ENCODE measurements around the gene CYP2A13. TPM values are rescaled to one million over a fixed set of nuclear protein-coding genes. Genes with fewer than 3 reads are reported as not detected.
"Not testable (repeated sequence)": the region's sequence is repeated elsewhere in the genome, so short reads cannot be mapped to it uniquely, and the experiment has no call there.

Gene CYP2A13
- total RNA-seq, 1 experiment from 2014 or later = not detected

DNA sequence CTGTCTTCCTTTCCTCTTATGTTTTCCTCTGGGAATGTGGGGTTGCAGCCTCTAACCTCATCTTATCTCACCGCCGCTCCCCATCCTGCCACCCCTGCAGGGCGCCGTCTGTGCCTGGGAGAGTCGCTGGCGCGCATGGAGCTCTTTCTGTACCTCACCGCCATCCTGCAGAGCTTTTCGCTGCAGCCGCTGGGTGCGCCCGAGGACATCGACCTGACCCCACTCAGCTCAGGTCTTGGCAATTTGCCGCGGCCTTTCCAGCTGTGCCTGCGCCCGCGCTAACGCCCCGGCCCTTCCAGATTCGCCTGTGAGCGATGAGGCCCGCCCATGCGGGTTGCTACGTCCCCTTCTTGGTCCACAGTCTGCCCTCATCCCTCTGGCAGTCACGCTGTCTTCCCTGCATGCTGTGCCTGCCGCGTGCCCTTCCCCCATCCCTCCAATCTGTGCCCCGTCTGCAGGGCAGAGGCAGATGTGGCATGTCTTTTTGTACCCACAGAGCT, 39.6 kb downstream of the CYP2A13 start:
- BruUV-seq (replicated peaks) = not testable (repeated sequence)

GRCh38 chr19:41128692-41129091, 40.4 kb downstream of the CYP2A13 start:
- no peak for TF ChIP-seq REST (IDR thresholded peaks at IDR 0.05; ENCODE audit: insufficient read depth in 1 of 2, low read depth in 2 of 2, low read length in 1 of 2)
- no peak for TF ChIP-seq TCF7L2 (IDR thresholded peaks at IDR 0.05; ENCODE audit: low read depth, low read length)
- TF ChIP-seq, protein P1, sequence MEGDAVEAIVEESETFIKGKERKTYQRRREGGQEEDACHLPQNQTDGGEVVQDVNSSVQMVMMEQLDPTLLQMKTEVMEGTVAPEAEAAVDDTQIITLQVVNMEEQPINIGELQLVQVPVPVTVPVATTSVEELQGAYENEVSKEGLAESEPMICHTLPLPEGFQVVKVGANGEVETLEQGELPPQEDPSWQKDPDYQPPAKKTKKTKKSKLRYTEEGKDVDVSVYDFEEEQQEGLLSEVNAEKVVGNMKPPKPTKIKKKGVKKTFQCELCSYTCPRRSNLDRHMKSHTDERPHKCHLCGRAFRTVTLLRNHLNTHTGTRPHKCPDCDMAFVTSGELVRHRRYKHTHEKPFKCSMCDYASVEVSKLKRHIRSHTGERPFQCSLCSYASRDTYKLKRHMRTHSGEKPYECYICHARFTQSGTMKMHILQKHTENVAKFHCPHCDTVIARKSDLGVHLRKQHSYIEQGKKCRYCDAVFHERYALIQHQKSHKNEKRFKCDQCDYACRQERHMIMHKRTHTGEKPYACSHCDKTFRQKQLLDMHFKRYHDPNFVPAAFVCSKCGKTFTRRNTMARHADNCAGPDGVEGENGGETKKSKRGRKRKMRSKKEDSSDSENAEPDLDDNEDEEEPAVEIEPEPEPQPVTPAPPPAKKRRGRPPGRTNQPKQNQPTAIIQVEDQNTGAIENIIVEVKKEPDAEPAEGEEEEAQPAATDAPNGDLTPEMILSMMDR (IDR thresholded peaks at IDR 0.05) = no peak
- TF ChIP-seq POLR2AphosphoS5 (IDR thresholded peaks at IDR 0.05; ENCODE audit: low read depth, low read length) = no peak
- no peak for TF ChIP-seq SIN3A (IDR thresholded peaks at IDR 0.05; ENCODE audit: borderline replicate concordance, insufficient read depth, low read depth, low read length)
- Histone ChIP-seq H3K27me3 (ENCODE audit: control insufficient read depth, insufficient read depth, low read length) (no peaks in the 10 kb centered on the region), H3K9me3 (ENCODE audit: control insufficient read depth, insufficient read depth, low read depth, low read length) (no peaks in the 10 kb centered on the region), H3K27ac (ENCODE audit: low read length) (no peak overlapping the region), H3K36me3 (ENCODE audit: control insufficient read depth, insufficient read depth, low read length) (no peaks in the 10 kb centered on the region), H3K4me1 (ENCODE audit: control insufficient read depth, insufficient read depth, low read length) (no peaks in the 10 kb centered on the region), H3K4me3 (ENCODE audit: low read depth in 2 of 2, low read length in 2 of 2) (no peak overlapping the region)
- no TSS peak for BruUV-seq (replicated peaks)
- POLR2A ChIA-PET = no interaction called here
- CTCF ChIA-PET = no interaction called here
- in situ Hi-C loops (cut with HindIII; ENCODE audit: low pct_unique_long_range_greater_than_20kb, low sequenced_read_pairs) = no loop called here
- ATAC-seq (no peak), DNase-seq (ENCODE audit: low read depth, low spot score) (no peak)
- intact Hi-C loops (cut with micrococcal nuclease; ENCODE audit: unreplicated experiment) = no loop called here

More for the DNA sequence above, 39.6 kb downstream of the CYP2A13 start:
- H3K27me3 ChIP-seq (ENCODE audit: control insufficient read depth, insufficient read depth, low read length); DNase-seq (ENCODE audit: low read depth, low spot score); intact Hi-C loops (cut with micrococcal nuclease; ENCODE audit: unreplicated experiment); POLR2A ChIA-PET; H3K9me3 ChIP-seq (ENCODE audit: control insufficient read depth, insufficient read depth, low read depth, low read length); H3K4me1 ChIP-seq (ENCODE audit: control insufficient read depth, insufficient read depth, low read length); H3K27ac ChIP-seq (ENCODE audit: low read length); H3K36me3 ChIP-seq (ENCODE audit: control insufficient read depth, insufficient read depth, low read length); CTCF ChIA-PET; in situ Hi-C loops (cut with HindIII; ENCODE audit: low pct_unique_long_range_greater_than_20kb, low sequenced_read_pairs): not testable (repeated sequence)
- TF ChIP-seq, protein P1 (IDR thresholded peaks at IDR 0.05) = peak; percentile 38
- peak overlapping the region in 1 of 2 experiments; percentile 15; a peak in 1 of 4 replicates for H3K4me3 ChIP-seq (ENCODE audit: low read depth in 2 of 2, low read length in 2 of 2)
- peak; percentile 87 for ATAC-seq
